NCI-H2107 (cell line): ENCODE data around the gene FOCAD.

Source experiments
- DNase-seq: peaks from one replicate; lab custom pipeline; 2025; lab: John Stamatoyannopoulos, UW

Gene FOCAD

DNA sequence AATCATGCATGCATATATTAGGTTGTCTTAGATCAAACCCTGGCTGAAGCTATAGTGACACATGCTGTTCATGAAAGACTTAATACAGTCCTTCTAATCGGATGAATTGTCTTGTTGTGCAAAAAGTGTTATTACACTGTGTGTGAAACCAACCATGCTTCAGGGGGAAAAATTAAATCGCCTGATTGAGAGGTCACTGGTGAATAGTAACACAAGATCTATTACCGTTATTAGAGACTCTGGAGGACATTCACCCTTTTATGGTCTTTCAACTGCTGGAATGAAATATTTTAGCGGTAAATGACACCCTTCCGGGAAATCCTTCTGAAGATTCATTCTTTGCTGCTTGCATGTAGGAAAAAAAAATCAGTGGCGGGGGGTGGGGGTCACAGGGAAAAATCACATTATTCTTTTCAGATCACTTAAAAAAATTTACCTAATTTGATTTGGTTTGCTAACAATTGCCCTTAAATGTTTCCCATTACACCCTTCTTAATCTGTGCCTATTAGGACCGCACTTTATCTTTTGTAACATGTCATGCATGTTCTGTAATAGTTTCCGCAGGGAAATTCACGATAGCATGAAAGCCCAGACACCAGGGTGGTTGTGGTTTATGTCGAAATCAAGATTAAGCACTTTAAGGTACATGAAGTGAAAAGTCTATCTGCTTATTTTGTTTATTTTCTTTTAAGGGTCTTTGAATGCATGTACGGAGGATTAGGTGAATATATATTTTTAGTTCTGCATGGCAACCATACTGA lies 120.6 kb downstream of the FOCAD start:
- no peak for DNase-seq

DNA sequence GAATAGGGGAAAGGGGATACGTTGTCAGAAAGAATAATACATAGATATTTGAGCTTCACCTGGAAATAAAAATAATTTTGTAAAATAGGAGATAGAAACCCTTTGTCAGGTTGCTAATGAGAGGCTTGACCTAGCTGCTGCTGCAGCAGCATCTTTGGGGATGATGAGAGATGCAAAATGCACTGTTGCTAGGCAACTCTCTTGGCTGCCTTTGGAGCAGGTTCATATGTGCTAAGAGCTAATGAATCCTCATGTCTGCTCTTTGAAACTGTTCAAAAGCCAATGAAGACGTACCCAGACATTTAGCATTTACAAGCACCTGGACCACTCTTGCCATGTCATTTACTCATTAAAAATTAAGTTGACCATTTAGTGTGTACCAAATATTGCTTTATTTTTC lies 121.7 kb downstream of the FOCAD start:
- DNase-seq, result no peak

DNA sequence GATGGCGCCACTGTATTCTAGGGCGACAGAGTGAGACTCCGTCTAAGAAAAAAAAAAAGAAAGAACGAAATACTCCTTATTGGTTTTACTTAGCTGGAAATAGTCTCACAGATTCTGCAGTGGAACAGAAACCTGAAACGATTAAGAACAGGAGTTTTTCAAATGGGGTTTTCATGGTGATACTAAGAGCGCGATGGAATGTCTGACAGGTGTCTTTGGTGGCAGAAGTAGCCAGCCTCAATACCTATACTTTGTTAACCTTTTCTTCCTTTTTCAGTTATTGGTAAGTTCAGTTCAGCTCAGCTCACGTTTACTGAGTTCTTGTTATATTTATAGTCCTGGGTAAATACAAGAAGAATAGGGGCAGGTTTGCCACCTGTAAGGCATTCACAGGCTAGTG lies 123.9 kb downstream of the FOCAD start:
- DNase-seq, result no peak

DNA sequence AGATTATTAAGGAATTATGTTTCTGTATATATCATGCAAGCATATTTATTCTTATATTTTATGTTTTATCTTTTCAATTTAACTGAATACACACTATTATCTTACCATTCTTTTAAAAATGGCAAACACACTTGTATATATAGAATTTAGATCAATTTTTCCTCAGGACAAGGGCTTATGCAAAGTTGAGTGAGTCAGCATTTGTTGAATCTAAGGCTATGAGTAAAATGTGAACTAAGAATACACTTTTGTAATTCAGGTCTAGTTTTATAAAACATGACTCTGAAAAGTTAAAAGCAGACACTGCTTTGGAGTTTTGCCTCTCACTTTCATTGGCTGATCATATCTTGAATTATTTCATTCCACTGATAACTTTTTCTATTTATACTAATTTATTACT lies 127.8 kb downstream of the FOCAD start:
- DNase-seq, result no peak

DNA sequence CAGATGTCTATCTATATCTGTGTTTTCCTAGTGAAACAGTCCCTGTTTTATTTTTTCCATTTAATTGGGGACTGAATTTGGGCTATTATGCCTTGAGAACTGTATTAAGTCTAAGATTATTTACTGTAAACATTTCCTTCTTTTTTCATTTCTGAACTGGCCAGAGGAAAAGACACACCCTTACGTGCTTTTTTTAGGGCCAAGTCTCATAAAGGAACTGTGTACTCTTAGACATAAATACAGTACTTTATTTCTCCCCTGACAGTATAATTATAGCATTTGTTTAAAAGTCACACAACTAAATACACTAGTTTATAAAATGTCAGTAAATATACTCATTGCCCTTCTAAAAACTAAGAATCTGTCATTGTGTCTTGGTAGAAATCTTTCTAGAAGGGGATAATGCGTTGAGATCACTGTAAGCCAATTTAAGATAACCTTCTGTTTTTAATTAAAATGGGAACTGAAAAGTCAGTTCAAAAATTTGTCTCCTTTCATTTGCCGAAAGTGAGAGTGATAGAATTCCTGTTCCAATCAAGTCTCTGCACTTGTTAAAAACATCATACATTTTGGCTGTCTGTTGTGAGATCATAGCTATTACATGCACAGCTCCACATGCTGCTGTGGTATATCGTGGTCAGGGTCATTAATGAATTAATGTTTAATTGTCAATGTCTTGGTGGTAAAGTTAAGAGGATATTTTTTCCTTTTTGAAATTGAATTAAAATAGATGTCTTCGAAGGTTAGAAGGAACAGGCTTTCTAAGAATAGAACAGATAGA lies 132.1 kb downstream of the FOCAD start:
- DNase-seq, result no peak

DNA sequence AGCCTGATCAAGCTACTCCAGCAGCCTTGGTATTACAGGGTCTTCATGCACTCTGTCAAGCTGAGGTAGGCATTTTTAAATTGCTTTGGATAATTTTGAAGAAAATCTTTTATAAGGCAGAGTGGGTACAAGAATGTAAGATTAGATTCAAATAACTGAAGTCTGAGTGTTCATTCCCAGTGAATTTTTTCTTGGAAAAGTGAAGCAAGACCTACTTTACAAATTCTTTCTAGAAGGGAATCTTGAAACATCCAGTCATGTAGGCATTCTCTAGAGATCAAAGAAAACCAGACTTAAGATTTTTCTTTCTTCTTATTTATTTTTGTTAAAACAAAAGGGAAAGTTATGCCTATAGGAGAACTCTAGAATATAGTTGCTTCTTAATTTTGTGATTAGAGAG lies 139.0 kb downstream of the FOCAD start:
- no peak for DNase-seq

DNA sequence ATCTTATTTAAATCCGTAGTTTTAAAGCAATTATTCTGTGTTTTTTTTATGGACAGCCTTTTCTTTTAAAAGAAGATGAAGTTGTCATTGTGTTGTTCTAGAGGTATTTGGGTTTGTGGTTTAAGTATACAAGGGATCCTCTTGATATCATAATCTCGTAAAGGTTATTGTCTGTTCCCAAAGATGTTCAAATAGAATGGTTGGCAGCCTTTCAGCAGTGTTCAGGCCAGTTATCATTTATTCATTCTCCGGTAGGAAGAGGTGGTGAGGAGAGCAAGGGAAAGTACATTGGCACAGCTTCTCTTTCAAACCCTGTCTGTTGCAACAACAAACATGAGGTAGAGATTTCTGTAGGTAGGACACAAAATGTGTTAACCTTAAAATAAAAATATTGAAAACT lies 147.0 kb downstream of the FOCAD start:
- no peak for DNase-seq

DNA sequence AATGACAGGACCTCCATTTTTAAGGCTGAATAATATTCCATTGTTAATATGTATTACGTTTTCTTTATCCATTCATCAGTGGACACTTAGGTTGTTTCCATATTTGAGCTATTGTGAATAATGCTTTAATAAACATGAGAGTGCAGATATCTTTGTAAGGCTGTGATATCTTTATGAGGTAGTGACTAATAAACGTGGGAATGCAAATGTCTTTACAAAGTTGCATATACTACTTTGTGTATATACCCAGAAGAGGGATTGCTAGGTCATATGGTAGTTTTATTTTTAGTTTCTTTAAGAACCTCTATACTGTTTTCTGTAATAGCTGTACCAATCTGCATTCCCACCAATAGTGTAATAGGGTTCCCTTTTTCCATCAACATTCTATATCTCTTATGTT lies 148.7 kb downstream of the FOCAD start:
- DNase-seq, result no peak

DNA sequence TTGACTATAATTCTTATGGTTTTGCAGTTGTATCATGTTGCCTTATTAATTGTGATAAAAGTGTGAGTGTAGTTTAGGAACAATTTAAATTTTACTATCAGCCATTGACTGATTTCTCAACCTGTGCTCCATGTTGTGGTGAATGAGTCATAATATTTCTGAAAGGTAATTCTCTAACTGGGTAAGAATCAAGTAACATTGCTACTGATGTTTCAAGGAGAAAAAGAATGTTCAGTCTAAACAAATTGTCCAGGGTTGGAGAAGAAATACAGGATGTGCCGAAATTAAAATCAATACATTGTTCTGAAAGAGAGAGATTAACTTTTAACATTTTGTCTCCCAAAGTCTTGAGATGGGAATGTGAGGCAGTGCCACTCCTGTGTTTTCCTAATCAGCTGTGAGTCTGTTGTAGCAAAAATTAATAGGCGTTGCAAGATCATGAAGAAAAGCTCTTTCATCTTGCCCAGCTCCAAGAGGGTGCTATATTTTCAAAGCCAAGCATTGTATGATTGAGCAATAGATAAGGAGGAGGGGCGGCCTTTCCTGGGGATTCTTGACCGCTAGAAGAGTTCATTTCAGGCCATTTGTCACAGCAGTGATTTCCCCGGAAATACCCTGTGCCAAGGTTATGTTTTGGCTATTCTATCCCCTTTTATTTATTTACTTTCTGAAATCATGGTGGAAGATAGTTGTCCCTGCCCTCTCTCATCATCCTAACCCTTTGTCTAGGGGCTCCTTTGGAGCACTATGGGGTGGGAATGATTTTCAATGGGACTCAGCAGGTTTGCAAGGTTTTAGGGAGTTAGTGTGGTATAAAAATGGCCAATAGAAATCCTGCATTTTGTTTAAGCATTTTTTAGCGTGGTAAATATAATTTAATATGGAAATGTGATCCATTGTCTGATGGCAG lies 151.6 kb downstream of the FOCAD start:
- no peak for DNase-seq

DNA sequence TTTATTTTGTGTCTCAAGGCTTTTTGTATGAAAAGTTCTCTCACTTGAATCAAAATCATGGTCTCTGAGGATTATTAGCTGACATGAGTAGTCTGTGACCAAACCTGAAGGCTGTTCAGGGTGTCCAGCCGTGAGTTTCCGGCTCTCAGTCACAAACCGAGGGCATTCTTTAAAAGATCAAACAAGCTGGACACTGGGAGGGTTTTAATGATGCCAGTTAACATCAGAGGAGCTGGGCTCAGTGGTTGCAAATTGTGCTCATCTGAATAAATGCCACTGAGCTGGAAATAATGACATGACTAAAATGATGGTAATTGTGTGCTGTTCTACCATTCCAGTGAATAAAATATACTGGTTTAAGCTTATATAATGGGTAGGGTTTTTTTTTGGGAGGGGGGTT lies 153.1 kb downstream of the FOCAD start:
- DNase-seq, result no peak

DNA sequence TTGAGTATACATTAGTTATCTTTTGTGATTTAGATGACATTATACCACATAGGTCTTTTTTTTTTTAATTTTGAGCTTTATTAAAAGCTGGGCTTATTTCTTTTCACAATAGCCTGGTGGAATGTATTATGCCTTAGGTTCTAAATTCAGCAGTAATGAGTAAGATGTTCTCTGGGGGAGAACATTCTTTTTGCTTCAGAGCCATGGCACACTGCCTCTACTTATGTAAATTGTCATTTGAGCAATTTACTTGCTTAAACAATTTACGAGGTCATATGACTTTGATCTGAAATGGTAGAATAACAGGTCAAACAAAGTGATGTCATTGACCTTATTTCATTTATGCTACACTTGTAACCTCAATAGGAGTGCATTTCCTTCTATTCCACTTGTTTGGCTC lies 154.2 kb downstream of the FOCAD start:
- DNase-seq, result no peak

DNA sequence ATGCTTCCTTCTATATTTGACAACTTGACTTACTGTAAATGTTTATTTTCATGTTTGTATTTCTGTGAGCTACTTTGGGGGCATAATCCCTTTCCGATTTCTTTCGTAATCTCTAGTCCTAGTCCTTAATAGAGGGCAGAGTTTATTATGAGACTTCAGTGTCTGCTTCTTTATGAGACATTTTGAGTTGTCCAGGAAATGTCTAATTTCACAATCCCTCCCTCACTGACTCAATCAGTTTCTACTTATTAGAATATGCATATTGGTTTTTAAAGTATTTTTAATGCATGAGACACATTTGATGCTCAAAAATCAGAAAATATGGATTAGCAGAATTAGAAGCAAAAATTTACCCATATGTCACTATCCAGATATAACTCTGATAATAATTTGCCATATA lies 160.9 kb downstream of the FOCAD start:
- DNase-seq, result no peak

DNA sequence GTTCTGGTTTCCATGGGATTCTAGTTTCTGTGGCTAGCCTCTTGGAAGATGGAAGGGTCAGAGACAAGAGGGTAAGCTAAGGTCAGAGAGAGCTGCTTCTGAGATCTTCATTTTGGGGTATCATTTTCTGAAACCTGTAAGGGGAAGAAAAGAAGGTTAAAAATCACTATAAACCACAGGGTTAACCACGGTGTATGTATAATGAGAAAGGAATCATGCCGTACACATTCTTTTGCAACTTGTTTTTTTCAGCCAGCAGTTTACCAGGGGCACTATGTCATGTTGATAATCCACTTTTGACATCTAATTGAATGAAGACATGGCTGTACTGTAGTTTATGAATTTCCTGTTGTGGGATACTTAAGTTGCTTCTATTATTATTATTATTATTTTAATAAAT lies 164.4 kb downstream of the FOCAD start:
- DNase-seq, result no peak

DNA sequence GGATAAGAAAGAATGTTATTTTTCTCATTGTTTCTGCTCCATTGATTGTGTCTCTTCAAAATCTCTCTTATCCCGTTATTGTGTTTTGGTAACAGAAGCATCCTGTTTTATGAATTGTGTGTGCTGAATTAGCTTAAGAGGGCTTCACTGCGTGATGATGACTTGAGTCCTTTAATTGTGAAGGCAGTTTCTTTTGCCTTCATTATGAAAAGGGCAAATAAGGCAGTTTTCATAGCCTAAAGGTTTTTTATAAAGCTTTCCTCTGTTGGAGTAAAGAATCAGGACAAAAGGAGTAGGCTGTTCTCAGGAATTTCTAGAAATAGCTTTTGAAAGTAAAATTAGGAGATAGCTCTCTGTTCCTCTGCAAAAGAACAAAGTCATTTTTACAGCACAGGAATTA lies 169.8 kb downstream of the FOCAD start:
- no peak for DNase-seq

DNA sequence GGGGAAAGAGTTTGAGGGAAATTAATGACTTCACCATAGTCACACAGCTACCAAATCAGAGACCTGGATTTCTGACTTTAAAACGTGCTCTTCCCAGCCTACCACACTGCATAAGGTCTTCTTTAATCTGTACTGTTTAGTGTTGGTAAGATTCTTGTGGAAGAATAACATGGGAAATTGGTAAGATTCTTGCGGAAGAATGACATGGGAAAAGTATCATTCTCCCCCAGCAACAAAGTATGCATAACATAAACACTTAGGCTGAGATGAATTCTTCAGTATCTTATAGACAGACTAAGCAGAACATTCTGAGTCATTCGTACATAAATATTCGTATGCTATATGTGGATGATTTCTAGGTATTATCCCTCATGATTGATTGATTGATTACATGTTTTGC lies 170.4 kb downstream of the FOCAD start:
- no peak for DNase-seq

DNA sequence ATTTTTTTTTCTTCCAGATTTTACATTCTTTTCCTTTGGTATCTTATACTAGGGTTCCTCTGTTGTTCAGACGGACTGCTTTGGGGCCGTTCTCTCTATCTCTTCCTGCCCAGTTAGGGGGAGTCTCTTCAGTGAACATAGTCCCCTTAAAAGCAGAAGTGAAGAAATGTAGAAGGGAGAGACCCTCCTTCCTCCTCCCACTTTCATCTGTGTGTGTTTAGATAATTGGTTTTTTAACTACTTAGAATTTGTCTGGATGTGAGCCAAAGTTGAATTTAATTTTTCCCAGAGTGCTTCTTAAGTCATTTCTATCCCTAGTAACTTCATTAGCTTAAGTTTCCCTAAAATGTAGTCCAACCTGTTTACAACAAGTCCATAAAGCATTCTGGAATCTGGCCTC lies 179.9 kb downstream of the FOCAD start:
- DNase-seq, result no peak

DNA sequence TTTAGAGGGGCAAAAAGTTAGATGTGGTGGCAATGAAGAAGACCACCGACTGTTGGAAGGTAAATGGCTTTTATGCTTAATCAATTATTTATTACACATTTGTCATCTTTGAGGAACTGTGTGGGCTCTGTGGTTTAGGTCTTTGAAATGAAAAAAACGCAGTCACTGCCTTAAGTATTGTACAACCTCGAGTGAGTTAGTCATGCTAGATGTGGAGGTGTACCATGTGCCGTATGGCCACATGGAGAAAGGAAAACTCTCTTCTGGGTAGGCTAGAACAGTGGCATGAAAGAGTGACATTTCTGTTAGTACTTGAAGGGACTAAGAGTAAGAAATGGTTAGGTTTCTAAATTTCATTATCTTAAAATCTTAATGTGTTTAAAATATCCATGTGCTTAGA lies 181.3 kb downstream of the FOCAD start:
- DNase-seq, result no peak

DNA sequence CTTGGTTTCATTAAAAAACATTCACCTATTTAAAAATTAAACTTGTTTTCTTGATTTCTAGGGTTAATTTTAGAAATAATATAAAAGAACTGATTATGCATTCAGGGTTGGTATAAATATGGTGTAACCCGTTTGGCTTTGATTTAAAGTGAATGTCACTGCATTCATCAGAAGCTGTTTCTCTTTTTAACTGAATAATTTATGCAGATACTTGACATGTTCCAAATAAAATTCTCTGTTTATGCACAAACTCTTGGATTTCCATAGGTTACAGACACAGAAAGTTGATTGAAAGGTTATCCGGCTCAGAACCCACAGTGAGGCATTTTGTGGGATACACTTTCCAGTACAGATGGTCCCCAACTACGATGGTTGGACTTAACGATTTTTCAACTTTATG lies 186.1 kb downstream of the FOCAD start:
- no peak for DNase-seq

DNA sequence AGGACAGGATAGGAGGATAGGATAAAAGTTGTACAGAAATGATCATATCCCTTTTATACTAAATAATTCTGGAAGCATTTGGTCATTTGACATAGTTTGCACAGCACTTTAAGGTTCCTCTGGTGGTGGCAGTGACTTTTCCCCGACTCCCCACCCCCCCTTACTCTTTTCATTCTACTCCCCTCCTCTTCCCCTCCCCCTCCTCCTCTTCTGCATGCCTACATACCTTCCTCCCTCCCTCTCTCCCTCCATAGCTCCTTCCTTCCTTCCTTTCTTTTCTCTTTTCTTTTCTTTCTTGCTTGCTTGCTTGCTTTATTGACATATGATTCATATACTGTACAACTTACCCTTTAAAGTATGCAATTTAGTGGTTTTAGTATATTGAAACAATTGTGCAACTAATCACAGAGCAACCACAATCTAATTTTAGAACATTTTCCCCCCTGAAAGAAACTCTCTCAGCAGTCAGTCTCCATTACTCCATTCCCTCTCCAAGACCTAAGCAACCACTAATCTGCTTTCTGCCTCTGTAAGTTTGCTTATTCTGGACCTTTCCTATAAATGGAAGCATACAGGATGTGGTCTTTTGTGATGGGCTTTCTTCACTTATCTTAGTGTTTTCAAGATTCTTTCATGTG lies 188.4 kb downstream of the FOCAD start:
- no peak for DNase-seq

DNA sequence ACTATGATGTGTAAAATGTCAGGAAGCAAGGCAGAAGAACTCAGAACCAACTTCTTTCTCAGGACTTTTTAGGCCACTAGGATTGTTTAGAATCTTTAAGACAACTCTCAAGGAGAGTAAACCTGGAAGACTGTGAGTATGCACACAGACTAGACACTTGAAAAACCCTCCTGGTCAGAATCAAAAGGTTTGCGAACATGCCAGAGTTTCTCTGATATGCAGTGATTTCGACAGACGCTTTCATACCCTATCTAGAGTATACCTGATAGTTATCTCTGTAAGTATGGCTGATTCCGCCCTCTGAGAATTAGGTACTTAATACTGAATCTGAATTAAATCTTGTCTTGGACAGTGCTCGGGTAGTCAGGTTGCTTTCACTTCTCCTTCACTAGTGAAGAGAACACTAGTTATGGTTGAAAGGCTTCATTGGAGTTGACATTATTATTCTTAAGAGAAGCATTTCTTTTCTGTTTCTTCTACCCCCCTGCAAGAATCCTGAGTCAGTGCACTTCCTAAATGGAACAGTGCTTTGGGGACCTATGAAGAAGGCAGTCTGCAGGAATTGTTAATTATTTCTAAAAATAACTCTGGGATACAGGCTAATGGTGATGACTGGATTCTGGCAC lies 189.3 kb downstream of the FOCAD start:
- DNase-seq, result no peak

DNA sequence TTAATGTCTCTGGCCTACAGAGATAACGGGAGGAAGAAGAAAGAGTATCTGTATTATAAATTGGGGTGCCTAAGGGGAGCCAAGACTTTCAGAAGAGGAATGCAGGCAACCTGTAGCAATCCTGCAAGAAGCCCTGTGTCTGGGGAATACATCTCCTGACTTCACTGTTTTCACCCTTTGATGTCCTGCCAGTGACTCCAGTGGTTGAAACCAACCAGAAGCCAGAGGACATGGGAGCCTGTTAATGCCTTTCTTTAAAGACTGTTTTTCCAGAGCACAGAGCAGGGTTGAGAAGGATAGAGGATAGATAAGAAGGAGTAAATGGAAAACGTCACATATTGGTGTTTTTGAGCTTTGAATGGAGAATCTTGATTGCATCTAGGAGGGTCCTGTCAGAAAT lies 196.2 kb downstream of the FOCAD start:
- DNase-seq, result no peak

DNA sequence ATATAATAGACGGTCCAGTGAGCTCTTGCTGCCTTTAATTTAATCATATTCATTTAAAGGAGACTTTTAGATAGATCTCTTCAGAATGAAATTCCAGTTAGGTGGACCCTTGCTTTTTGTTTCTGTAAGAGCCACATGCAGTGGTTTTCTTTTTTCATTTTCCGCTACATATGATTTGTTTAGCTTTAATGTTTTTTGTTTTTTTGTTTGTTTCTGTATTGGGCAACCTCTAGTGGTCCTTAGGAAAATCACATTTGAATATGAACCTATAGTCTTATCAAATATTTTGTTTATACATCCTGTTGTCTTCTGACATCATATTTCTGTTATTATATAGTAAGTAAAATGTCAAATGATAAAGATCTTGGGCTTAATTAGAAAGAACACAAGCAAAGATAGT lies 196.6 kb downstream of the FOCAD start:
- no peak for DNase-seq
